Measurements from ENCODE around the gene COL1A1. TPM values are rescaled to one million over a fixed set of nuclear protein-coding genes. Genes with fewer than 3 reads are reported as not detected.
A peak's percentile ranks its signal among the peaks of the same experiment; 100 is the strongest.

Gene COL1A1
- total RNA-seq, 1 donor from 2014 or later: 28.2 TPM

- ATAC-seq (no peak), DNase-seq (ENCODE audit: missing footprints) (no peak)
- intact Hi-C loops (cut with DNase I): no loop called here
These were observed 16.2 kb upstream of the COL1A1 start for GRCh38 chr17:50217591-50217990.

- ATAC-seq (peak; percentile 26), DNase-seq (ENCODE audit: missing footprints) (no peak)
- intact Hi-C loops (cut with DNase I): no loop called here
These were observed 13.7 kb upstream of the COL1A1 start for GRCh38 chr17:50214976-50215760.

GRCh38 chr17:50213026-50214022 lies 11.9 kb upstream of the COL1A1 start:
- intact Hi-C loops (cut with DNase I): no loop called here
- DNase-seq (ENCODE audit: missing footprints): no peak
- no peak for ATAC-seq

- no peak for DNase-seq (ENCODE audit: missing footprints)
- intact Hi-C loops (cut with DNase I): no loop called here
- ATAC-seq: no peak
These were observed 10.9 kb upstream of the COL1A1 start for GRCh38 chr17:50212121-50212843.

GRCh38 chr17:50211249-50212120 lies 10.1 kb upstream of the COL1A1 start:
- DNase-seq (ENCODE audit: missing footprints): no peak
- peak; percentile 9 for ATAC-seq
- intact Hi-C loops (cut with DNase I): no loop called here

- intact Hi-C loops (cut with DNase I): no loop called here
These were observed 9.1 kb upstream of the COL1A1 start for GRCh38 chr17:50210240-50211225.

GRCh38 chr17:50209472-50210239 lies 8.2 kb upstream of the COL1A1 start:
- intact Hi-C loops (cut with DNase I): no loop called here
- peak; percentile 93 for ATAC-seq
- peak; percentile 93 for DNase-seq (ENCODE audit: missing footprints)

More at GRCh38 chr17:50210240-50211225, 9.1 kb upstream of the COL1A1 start:
- ATAC-seq (peak; percentile 35), DNase-seq (ENCODE audit: missing footprints) (peak; percentile 79)

- no peak for DNase-seq (ENCODE audit: missing footprints)
- intact Hi-C loops (cut with DNase I): no loop called here
- no peak for ATAC-seq
These were observed 7.7 kb upstream of the COL1A1 start for GRCh38 chr17:50209133-50209471.

GRCh38 chr17:50208611-50209061 lies 7.2 kb upstream of the COL1A1 start:
- ATAC-seq: no peak
- no peak for DNase-seq (ENCODE audit: missing footprints)

GRCh38 chr17:50207792-50208567 lies 6.5 kb upstream of the COL1A1 start:
- intact Hi-C loops (cut with DNase I): no loop called here
- DNase-seq (ENCODE audit: missing footprints) (no peak), ATAC-seq (no peak)

More at GRCh38 chr17:50208611-50209061, 7.2 kb upstream of the COL1A1 start:
- intact Hi-C loops (cut with DNase I): no loop called here

- intact Hi-C loops (cut with DNase I): no loop called here
- ATAC-seq (no peak), DNase-seq (ENCODE audit: missing footprints) (no peak)
These were observed 5.9 kb upstream of the COL1A1 start for GRCh38 chr17:50207315-50207714.

GRCh38 chr17:50206604-50207293 lies 5.3 kb upstream of the COL1A1 start:
- no peak for DNase-seq (ENCODE audit: missing footprints)
- intact Hi-C loops (cut with DNase I): no loop called here
- ATAC-seq: no peak

GRCh38 chr17:50205963-50206505 lies 4.6 kb upstream of the COL1A1 start:
- DNase-seq (ENCODE audit: missing footprints): no peak
- no peak for ATAC-seq
- intact Hi-C loops (cut with DNase I): no loop called here

- ATAC-seq (no peak), DNase-seq (ENCODE audit: missing footprints) (no peak)
- intact Hi-C loops (cut with DNase I): no loop called here
These were observed 3.9 kb upstream of the COL1A1 start for GRCh38 chr17:50205111-50205962.

Data from Right ventricle myocardium inferior (tissue), 1 donor.